Neural cell (in vitro differentiated cells): ENCODE measurements around the gene CIRBP. TPM values are rescaled to one million over a fixed set of nuclear protein-coding genes. Genes with fewer than 3 reads are reported as not detected.

Experiments
- H2AFZ ChIP-seq: fragments of 200-600, 300-800 bp; sonication (generic), shearing (Covaris generic); 2 replicates; pipeline ENCODE4 v1.6.0; 2014; ENCODE audit warnings: low read depth, mild to moderate bottlenecking, antibody characterized with exemption, low read length, moderate library complexity
- H3F3A ChIP-seq: fragments of 200-600 bp; shearing (Covaris generic); 2 replicates; pipeline ENCODE4 v1.6.1; 2016; ENCODE audit warnings: mild to moderate bottlenecking, moderate library complexity, mixed read lengths, antibody characterized with exemption, low read length; ENCODE audit not compliant: insufficient read depth, poor library complexity, severe bottlenecking
- H3K27ac ChIP-seq: fragments of 200-600, 300-800 bp; sonication (generic), shearing (Covaris generic); 2 replicates; pipeline ENCODE4 v1.5.1; 2014; ENCODE audit warnings: mild to moderate bottlenecking, low read length, moderate library complexity
- H3K27me3 ChIP-seq: fragments of 300-800, 200-600 bp; sonication (generic), shearing (Covaris generic); 2 replicates; pipeline ENCODE4 v1.6.0; 2014; ENCODE audit warnings: mild to moderate bottlenecking, low read depth, low read length, moderate library complexity; ENCODE audit not compliant: insufficient read depth
- H3K36me3 ChIP-seq: fragments of 300-800, 200-600 bp; sonication (generic), shearing (Covaris generic); 2 replicates; pipeline ENCODE4 v1.5.1; 2014; ENCODE audit warnings: mild to moderate bottlenecking, antibody characterized with exemption, low read length, moderate library complexity; ENCODE audit not compliant: insufficient read depth
- H3K4me2 ChIP-seq: fragments of 300-800, 200-600 bp; sonication (generic), shearing (Covaris generic); 2 replicates; pipeline ENCODE4 v1.6.0; 2014; ENCODE audit warnings: mild to moderate bottlenecking, low read length
- H3K4me3 ChIP-seq: fragments of 300-800, 200-600 bp; sonication (generic), shearing (Covaris generic); 2 replicates; pipeline ENCODE4 v1.5.1; 2014; ENCODE audit warnings: mild to moderate bottlenecking, low read length, moderate library complexity
- H3K79me2 ChIP-seq: fragments of 200-600 bp; shearing (Covaris generic); replicated peaks from 2 replicates; pipeline ENCODE4 v1.6.0; 2014; ENCODE audit warnings: mild to moderate bottlenecking, low read length, moderate library complexity; ENCODE audit not compliant: insufficient read depth
- H3K9ac ChIP-seq: fragments of 300-800, 200-600 bp; sonication (generic), shearing (Covaris generic); 2 replicates; pipeline ENCODE4 v1.6.1; 2016; ENCODE audit warnings: mild to moderate bottlenecking, low read length, mixed read lengths
- H3K9me2 ChIP-seq: fragments of 200-600 bp; shearing (Covaris generic); 2 replicates; pipeline ENCODE4 v1.6.1; 2016; ENCODE audit warnings: mild to moderate bottlenecking, low read length, mixed read lengths; ENCODE audit not compliant: insufficient read depth
- H3K9me3 ChIP-seq: fragments of 200-600, 300-800 bp; sonication (generic), shearing (Covaris generic); 2 replicates; pipeline ENCODE4 v1.6.1; 2016; ENCODE audit warnings: mild to moderate bottlenecking, mixed run types, low read length, moderate library complexity, mixed read lengths
- H4K20me1 ChIP-seq: fragments of 200-600 bp; shearing (Covaris generic); 2 replicates; pipeline ENCODE4 v1.6.1; 2016; ENCODE audit warnings: mild to moderate bottlenecking, mixed run types; ENCODE audit not compliant: insufficient read depth
- EP300 ChIP-seq: fragments of 450-650 bp; conservative IDR thresholded peaks from 2 replicates; pipeline ENCODE4 v1.6.1; 2014; ENCODE audit warnings: antibody characterized with exemption, mild to moderate bottlenecking, moderate library complexity; ENCODE audit not compliant: poor library complexity, severe bottlenecking
- EZH2 ChIP-seq: fragments of 200-600, 300-800 bp; shearing (Covaris generic), sonication (generic); IDR thresholded peaks from 2 replicates; pipeline ENCODE4 v1.6.1; 2014; ENCODE audit warnings: antibody characterized with exemption, low read length, borderline replicate concordance, mild to moderate bottlenecking; ENCODE audit not compliant: insufficient read depth, poor library complexity, severe bottlenecking
- MXI1 ChIP-seq: fragments of 450-650 bp; conservative IDR thresholded peaks from 2 replicates; pipeline ENCODE4 v1.6.1; 2014; ENCODE audit warnings: antibody characterized with exemption, mild to moderate bottlenecking; ENCODE audit not compliant: poor library complexity, severe bottlenecking
- POLR2AphosphoS5 ChIP-seq: IDR thresholded peaks from 2 replicates; pipeline ENCODE4 v1.6.1; 2012
- RAD21 ChIP-seq: fragments of 450-650 bp; conservative IDR thresholded peaks from 2 replicates; pipeline ENCODE4 v1.6.1; 2014; ENCODE audit warnings: antibody characterized with exemption, mild to moderate bottlenecking, moderate library complexity
- SMC3 ChIP-seq: fragments of 450-650 bp; conservative IDR thresholded peaks from 2 replicates; pipeline ENCODE4 v1.6.1; 2014; ENCODE audit warnings: antibody characterized with exemption, mild to moderate bottlenecking, moderate library complexity; ENCODE audit not compliant: poor library complexity
- TAF1 ChIP-seq: IDR thresholded peaks from 2 replicates; pipeline ENCODE4 v1.6.1; 2012; ENCODE audit warnings: low read depth
- polyA plus RNA-seq: library from polyadenylated mRNA; depleted of rRNA; stranded (reverse); fragments of >200 nt; gene quantifications from 2 replicates; pipeline ENCODE4 v1.2.3, GENCODE V29; 2014
- TF ChIP-seq, protein P1 (sequence below): fragments of 450-650 bp; IDR thresholded peaks from 2 replicates; pipeline ENCODE4 v1.5.1; 2014; ENCODE audit warnings: antibody characterized with exemption, mild to moderate bottlenecking, moderate library complexity; ENCODE audit not compliant: poor library complexity, severe bottlenecking
- TF ChIP-seq, protein P2 (sequence below): IDR thresholded peaks from 2 replicates; pipeline ENCODE4 v1.6.1; 2012; ENCODE audit warnings: borderline replicate concordance

The CIRBP gene
- polyA plus RNA-seq, 1 donor from 2014 or later, result 1,663 TPM

DNA sequence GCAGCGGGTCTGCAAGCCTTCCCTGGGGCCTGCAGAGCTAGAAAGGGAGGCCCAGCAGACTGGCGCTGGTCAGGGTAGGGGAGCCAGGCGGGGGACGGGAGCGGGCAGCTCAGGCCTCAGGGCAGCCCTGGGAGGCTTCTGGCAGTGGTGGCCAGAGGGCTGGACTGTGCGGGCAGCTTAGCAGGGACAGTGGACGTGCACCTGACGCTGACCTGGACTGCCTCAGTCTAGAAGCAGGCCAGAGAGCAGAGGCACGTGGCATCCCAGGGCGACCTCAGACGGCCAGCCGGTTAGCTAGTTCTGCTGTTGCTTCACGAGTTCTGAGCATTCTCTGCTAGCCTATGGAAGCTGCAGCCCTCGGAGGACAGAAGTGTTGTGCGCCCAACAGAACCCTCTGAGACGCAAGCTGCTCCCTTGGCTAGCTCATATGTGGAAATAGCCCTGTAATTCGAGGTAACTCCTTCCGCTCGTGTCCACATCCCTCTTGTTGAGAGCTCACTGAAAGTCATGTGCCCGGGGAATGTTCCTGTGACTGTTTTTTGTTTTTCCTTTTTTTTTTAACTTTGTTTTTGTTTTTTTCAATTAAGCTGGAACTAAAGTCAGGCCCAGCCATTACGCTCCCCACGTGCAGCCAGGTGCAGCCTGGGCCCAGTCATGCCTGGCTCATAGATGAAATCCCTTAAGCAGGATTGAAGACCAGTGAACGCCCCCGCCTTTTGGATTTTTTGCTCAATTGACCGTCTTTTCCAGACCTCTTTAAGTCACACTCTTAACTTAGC is 4.3 kb downstream of the CIRBP start:
- H3F3A ChIP-seq, result no peaks in the 10 kb centered on the region
- H3K4me2 ChIP-seq, result no peak overlapping the region
- TF ChIP-seq EP300 (no peak), MXI1 (no peak), TAF1 (no peak)
- TF ChIP-seq, protein P1, sequence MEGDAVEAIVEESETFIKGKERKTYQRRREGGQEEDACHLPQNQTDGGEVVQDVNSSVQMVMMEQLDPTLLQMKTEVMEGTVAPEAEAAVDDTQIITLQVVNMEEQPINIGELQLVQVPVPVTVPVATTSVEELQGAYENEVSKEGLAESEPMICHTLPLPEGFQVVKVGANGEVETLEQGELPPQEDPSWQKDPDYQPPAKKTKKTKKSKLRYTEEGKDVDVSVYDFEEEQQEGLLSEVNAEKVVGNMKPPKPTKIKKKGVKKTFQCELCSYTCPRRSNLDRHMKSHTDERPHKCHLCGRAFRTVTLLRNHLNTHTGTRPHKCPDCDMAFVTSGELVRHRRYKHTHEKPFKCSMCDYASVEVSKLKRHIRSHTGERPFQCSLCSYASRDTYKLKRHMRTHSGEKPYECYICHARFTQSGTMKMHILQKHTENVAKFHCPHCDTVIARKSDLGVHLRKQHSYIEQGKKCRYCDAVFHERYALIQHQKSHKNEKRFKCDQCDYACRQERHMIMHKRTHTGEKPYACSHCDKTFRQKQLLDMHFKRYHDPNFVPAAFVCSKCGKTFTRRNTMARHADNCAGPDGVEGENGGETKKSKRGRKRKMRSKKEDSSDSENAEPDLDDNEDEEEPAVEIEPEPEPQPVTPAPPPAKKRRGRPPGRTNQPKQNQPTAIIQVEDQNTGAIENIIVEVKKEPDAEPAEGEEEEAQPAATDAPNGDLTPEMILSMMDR, result no peak
- TF ChIP-seq, protein P2, sequence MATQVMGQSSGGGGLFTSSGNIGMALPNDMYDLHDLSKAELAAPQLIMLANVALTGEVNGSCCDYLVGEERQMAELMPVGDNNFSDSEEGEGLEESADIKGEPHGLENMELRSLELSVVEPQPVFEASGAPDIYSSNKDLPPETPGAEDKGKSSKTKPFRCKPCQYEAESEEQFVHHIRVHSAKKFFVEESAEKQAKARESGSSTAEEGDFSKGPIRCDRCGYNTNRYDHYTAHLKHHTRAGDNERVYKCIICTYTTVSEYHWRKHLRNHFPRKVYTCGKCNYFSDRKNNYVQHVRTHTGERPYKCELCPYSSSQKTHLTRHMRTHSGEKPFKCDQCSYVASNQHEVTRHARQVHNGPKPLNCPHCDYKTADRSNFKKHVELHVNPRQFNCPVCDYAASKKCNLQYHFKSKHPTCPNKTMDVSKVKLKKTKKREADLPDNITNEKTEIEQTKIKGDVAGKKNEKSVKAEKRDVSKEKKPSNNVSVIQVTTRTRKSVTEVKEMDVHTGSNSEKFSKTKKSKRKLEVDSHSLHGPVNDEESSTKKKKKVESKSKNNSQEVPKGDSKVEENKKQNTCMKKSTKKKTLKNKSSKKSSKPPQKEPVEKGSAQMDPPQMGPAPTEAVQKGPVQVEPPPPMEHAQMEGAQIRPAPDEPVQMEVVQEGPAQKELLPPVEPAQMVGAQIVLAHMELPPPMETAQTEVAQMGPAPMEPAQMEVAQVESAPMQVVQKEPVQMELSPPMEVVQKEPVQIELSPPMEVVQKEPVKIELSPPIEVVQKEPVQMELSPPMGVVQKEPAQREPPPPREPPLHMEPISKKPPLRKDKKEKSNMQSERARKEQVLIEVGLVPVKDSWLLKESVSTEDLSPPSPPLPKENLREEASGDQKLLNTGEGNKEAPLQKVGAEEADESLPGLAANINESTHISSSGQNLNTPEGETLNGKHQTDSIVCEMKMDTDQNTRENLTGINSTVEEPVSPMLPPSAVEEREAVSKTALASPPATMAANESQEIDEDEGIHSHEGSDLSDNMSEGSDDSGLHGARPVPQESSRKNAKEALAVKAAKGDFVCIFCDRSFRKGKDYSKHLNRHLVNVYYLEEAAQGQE, result no peak
- peaks cover 20% of the 10 kb centered on the region for H4K20me1 ChIP-seq
- H3K9me2 ChIP-seq, result no peaks in the 10 kb centered on the region
- peaks cover 30% of the 10 kb centered on the region for H3K79me2 ChIP-seq
- no peaks in the 10 kb centered on the region for H3K9me3 ChIP-seq
- H3K4me3 ChIP-seq, result no peak overlapping the region
- H2AFZ ChIP-seq, result no peak overlapping the region
- no peaks in the 10 kb centered on the region for H3K27me3 ChIP-seq
- H3K36me3 ChIP-seq, result peaks cover 5% of the 10 kb centered on the region
- H3K27ac ChIP-seq, result no peak overlapping the region
- peak overlapping the region; percentile 41 for H3K9ac ChIP-seq

DNA sequence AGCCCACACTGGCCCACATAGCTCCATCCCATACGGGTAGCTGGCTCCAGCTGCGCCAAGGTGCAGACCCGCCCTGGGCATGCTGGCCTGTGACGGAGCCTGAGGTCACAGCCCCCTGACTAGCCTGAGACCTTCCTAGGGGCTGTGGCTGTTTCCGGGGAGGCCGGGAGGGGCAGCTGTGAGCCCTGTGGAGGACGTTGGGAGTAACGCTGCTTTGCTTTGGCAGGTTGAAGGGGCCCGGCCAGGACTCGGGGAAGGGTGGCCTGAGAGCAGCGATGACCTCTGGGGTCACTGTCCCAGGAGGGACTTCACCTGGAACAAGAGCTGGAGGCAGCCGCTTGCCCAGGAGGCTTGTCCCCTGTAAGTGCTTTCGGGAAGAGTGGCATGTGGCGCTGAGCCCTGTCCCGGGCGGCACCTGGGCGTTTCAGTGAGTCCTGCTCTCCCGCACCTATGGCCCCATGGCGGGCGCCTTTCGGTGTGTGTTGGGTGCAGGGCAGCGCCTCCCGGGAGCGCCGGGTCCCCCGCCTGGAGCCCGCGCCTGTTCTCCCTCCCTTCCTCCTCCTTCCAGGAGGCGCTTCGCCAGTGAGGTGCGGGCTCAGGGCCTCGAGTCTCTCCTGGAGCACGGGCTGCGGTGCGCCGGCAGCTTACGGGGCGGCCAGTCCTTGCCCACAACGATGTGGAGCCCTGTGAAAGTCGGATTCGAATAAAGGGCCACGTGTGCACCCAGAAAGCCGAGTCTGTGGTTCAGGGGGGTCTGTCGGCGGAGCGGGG is 5.1 kb downstream of the CIRBP start:
- peak overlapping the region; percentile 87 for H3K9ac ChIP-seq
- peaks cover 20% of the 10 kb centered on the region for H4K20me1 ChIP-seq
- peaks cover 30% of the 10 kb centered on the region for H3K79me2 ChIP-seq
- H3K9me2 ChIP-seq, result no peaks in the 10 kb centered on the region
- no peaks in the 10 kb centered on the region for H3K27me3 ChIP-seq
- H3K9me3 ChIP-seq, result no peaks in the 10 kb centered on the region
- peak overlapping the region; percentile 82 for H3K4me3 ChIP-seq
- H3K27ac ChIP-seq, result peak overlapping the region; percentile 93
- no peak overlapping the region for H2AFZ ChIP-seq
- peaks cover 5% of the 10 kb centered on the region for H3K36me3 ChIP-seq
- H3F3A ChIP-seq, result no peaks in the 10 kb centered on the region
- TF ChIP-seq, protein P1, result no peak
- TF ChIP-seq EZH2, result no peak
- no peak for TF ChIP-seq TAF1
- TF ChIP-seq, protein P2, result no peak
- no peak for TF ChIP-seq EP300
- TF ChIP-seq RAD21, result no peak
- no peak for TF ChIP-seq SMC3
- TF ChIP-seq POLR2AphosphoS5, result no peak
- peak overlapping the region; percentile 44 for H3K4me2 ChIP-seq
